OCI-LY7 (cell line): ENCODE data around the gene IPO4. TPM values are rescaled to one million over a fixed set of nuclear protein-coding genes. Genes with fewer than 3 reads are reported as not detected.

Experiments
- BruUV-seq: library from RNA; stranded (reverse); fragments of 400-500 nt; replicated peaks from 2 replicates; lab custom pipeline; 2021; lab: Mats Ljungman, UMichigan
- CTCF ChIA-PET: fragments of 300-600 bp; sonication (Branson Sonifier 250); formaldehyde crosslinking; loops from one replicate; lab custom pipeline; 2022; ENCODE audit warnings: antibody characterized with exemption; ENCODE audit not compliant: unreplicated experiment; lab: Charles Lee
- POLR2A ChIA-PET: fragments of 300-600 bp; sonication (Branson Sonifier 250); formaldehyde crosslinking; loops from one replicate; lab custom pipeline; 2022; ENCODE audit warnings: antibody characterized with exemption; lab: Charles Lee
- DNase-seq: peaks from one replicate; pipeline ENCODE4 v3.0.0-alpha.2; 2015; ENCODE audit warnings: low spot score
- H2AFZ ChIP-seq: fragments of 200-600 bp; sonication (generic), shearing (Covaris generic); 2 replicates; pipeline ENCODE4 v1.6.1; 2014; ENCODE audit warnings: mild to moderate bottlenecking, antibody characterized with exemption, low read length, moderate library complexity
- H3K27ac ChIP-seq: fragments of 200-600 bp; sonication (generic); 2 replicates; pipeline ENCODE4 v1.5.1; 2014; ENCODE audit warnings: mixed run types, low read depth, mild to moderate bottlenecking, moderate library complexity, low read length, inconsistent platforms; ENCODE audit not compliant: poor library complexity, severe bottlenecking
- H3K36me3 ChIP-seq: fragments of 200-600 bp; sonication (generic); 2 replicates; pipeline ENCODE4 v1.6.1; 2014; ENCODE audit warnings: mild to moderate bottlenecking, antibody characterized with exemption, low read length, moderate library complexity, mixed read lengths; ENCODE audit not compliant: insufficient read depth
- H3K4me1 ChIP-seq: fragments of 200-600 bp; sonication (generic); 2 replicates; pipeline ENCODE4 v1.5.1; 2014; ENCODE audit warnings: mild to moderate bottlenecking, low read length; ENCODE audit not compliant: insufficient read depth, poor library complexity, severe bottlenecking
- H3K4me2 ChIP-seq: fragments of 200-600 bp; sonication (generic); 2 replicates; pipeline ENCODE4 v1.6.1; 2014; ENCODE audit warnings: mild to moderate bottlenecking, low read length
- H3K4me3 ChIP-seq: fragments of 200-600 bp; sonication (generic); 2 replicates; pipeline ENCODE4 v1.5.1; 2014; ENCODE audit warnings: mild to moderate bottlenecking, low read depth, low read length; ENCODE audit not compliant: poor library complexity, severe bottlenecking
- H3K79me2 ChIP-seq: fragments of 200-600 bp; sonication (generic); 2 replicates; pipeline ENCODE4 v1.6.1; 2016; ENCODE audit warnings: low read depth, mild to moderate bottlenecking, low read length, moderate library complexity, mixed read lengths; ENCODE audit not compliant: insufficient read depth
- H3K9me2 ChIP-seq: fragments of 200-600 bp; sonication (generic); 2 replicates; pipeline ENCODE4 v1.6.1; 2016; ENCODE audit warnings: mild to moderate bottlenecking, low read length, mixed read lengths; ENCODE audit not compliant: insufficient read depth
- H3K9me3 ChIP-seq: fragments of 200-600 bp; sonication (generic); 2 replicates; pipeline ENCODE4 v1.6.1; 2014; ENCODE audit warnings: mild to moderate bottlenecking, mixed run types, low read length, mixed read lengths
- H4K20me1 ChIP-seq: fragments of 200-600 bp; sonication (generic); 2 replicates; pipeline ENCODE4 v1.6.1; 2014; ENCODE audit warnings: mild to moderate bottlenecking, antibody characterized with exemption, low read length, moderate library complexity, mixed read lengths; ENCODE audit not compliant: insufficient read depth
- CTCF ChIP-seq: fragments of 200-600 bp; sonication (generic); conservative IDR thresholded peaks from 2 replicates; pipeline ENCODE4 v1.5.1; 2014; ENCODE audit warnings: mild to moderate bottlenecking, antibody characterized with exemption, low read length, moderate library complexity, mixed read lengths
- EZH2phosphoT487 ChIP-seq: fragments of 200-600 bp; sonication (generic); IDR thresholded peaks from 2 replicates; pipeline ENCODE4 v1.6.1; 2018; ENCODE audit warnings: low read depth, borderline replicate concordance, mild to moderate bottlenecking, mixed run types, antibody characterized with exemption, low read length, moderate library complexity, mixed read lengths
- intact Hi-C: fragments of 100-400 bp; cut with micrococcal nuclease; formaldehyde crosslinking; loops from one replicate; pipeline ENCODE4 v1.10.0; 2022; ENCODE audit not compliant: unreplicated experiment
- total RNA-seq, 2 experiments: library from RNA; depleted of rRNA in 1 of 2; stranded (reverse); fragments of >200 nt in 1 of 2; shearing (Covaris generic) in 1 of 2; gene quantifications; 2 replicates each; pipeline ENCODE4 v1.2.3, GENCODE V29; 2014 to 2022

Gene IPO4
- total RNA-seq, 2 experiments from 2014 or later = 53.1 to 59.2 TPM

GRCh38 chr14:24182110-24182882, 6.3 kb downstream of the IPO4 start:
- Histone ChIP-seq H2AFZ (no peak overlapping the region), H3K4me2 (no peak overlapping the region), H3K36me3 (peaks cover 86% of the 10 kb centered on the region), H3K4me1 (peaks cover 1% of the 10 kb centered on the region), H3K9me3 (no peaks in the 10 kb centered on the region), H4K20me1 (no peaks in the 10 kb centered on the region), H3K79me2 (0 out of 2 replicates have a peak, but pooled peaks cover 3% of the 10 kb centered on the region), H3K27ac (no peak overlapping the region), H3K9me2 (no peaks in the 10 kb centered on the region), H3K4me3 (no peak overlapping the region)
- BruUV-seq = no TSS peak
- intact Hi-C loops = no loop called here
- POLR2A ChIA-PET = interaction anchor here (0.6 kb wide), 1 partner anchor 26 kb away, joined by 3 read pairs; no protein-coding TSS in a partner anchor
- DNase-seq = no peak
- TF ChIP-seq EZH2phosphoT487 (no peak), CTCF (no peak)
- CTCF ChIA-PET = no interaction called here

- TF ChIP-seq EZH2phosphoT487 = no peak
- no peak for TF ChIP-seq CTCF
- Histone ChIP-seq H2AFZ (no peak overlapping the region), H3K4me2 (no peak overlapping the region), H3K9me2 (no peaks in the 10 kb centered on the region), H3K27ac (no peak overlapping the region), H4K20me1 (no peaks in the 10 kb centered on the region), H3K36me3 (peaks cover 78% of the 10 kb centered on the region), H3K4me3 (no peak overlapping the region), H3K4me1 (no peaks in the 10 kb centered on the region), H3K79me2 (no peaks in the 10 kb centered on the region), H3K9me3 (no peaks in the 10 kb centered on the region)
- CTCF ChIA-PET = no interaction called here
- POLR2A ChIA-PET = interaction anchor here (0.6 kb wide), 2 partner anchors 25 to 61 kb away, joined by 3 to 4 read pairs; no protein-coding TSS in a partner anchor
- DNase-seq = no peak
- BruUV-seq = no TSS peak
- intact Hi-C loops = no loop called here
Observed at GRCh38 chr14:24181371-24182077, 7.1 kb downstream of the IPO4 start.
